ENCODE results near the gene IQGAP3. TPM values are rescaled to one million over a fixed set of nuclear protein-coding genes. Genes with fewer than 3 reads are reported as not detected.
A peak's percentile ranks its signal among the peaks of the same experiment; 100 is the strongest.

IQGAP3 gene
- polyA plus RNA-seq, 2 of the 4 experiments (the other 2 are of a cell fraction): 15.6 to 17.0 TPM

DNA sequence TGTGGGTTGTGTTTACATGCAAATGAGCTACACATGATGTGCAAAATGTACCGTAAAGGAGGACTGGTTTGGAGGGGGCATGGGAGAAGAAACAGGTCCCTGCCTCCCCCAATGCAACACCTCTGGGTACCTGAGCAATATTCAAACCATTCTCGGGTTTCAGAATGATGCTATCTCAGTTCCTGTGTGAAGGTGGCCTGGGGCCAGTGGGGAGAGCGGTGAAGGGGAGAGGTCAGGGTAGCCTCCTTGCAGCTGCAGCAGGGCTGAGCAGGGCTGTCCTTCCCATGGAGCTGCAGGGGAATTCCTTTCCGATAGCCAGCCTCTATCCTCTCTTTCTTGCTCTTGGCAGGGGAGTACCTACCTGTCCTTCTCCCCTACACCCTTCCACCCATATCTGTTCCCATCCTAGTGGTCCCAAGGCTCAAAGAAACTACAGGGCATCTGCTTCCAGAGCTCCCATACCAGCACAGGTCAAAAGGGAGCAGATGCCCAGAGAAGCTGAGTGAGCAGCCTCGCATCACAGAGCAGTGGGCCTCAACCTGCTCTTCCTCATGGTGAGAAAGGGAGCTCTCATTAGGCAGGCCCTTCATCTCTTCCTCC is 83.7 kb downstream of the IQGAP3 start (continued):
- TF ChIP-seq MAFK (IDR thresholded peaks at IDR 0.05; ENCODE audit: partially characterized antibody) (no peak), RFX5 (IDR thresholded peaks at IDR 0.05) (no peak), HOXB13 (CRISPR knock-in tag; IDR thresholded peaks at IDR 0.05; ENCODE audit: low read depth) (no peak)
- TF ChIP-seq, protein P1, sequence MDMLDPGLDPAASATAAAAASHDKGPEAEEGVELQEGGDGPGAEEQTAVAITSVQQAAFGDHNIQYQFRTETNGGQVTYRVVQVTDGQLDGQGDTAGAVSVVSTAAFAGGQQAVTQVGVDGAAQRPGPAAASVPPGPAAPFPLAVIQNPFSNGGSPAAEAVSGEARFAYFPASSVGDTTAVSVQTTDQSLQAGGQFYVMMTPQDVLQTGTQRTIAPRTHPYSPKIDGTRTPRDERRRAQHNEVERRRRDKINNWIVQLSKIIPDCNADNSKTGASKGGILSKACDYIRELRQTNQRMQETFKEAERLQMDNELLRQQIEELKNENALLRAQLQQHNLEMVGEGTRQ (IDR thresholded peaks at IDR 0.05): no peak

DNA sequence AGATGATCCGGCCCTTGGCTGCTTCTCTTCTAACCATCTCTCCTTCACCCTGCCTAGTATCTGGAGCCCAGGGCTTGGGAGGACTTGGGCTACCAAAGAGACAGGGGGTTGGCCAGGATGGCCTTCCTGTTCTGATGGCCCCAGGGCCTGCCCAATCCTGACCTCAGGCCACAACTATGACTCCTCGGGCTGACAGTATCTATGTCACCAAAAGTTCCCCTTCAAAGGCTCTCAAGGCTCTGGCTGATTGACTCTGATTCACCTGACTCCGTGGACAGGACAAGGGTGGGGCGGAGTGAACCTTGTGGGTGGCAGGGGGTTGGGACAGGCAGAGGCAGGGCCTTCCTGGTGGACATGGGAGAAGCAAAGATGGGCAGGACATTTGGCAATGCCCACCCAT is 84.5 kb downstream of the IQGAP3 start:
- 72% methylated on average over 4 of the region's 4 CpGs for WGBS (ENCODE audit: missing lambda C conversion rate)
- Histone ChIP-seq H3K9me3 (no peaks in the 10 kb centered on the region), H3K4me1 (peaks cover 53% of the 10 kb centered on the region), H3K4me2 (no peak overlapping the region), H3K27ac (no peak overlapping the region), H3K4me3 (no peak overlapping the region)
- TF ChIP-seq HOXB5 (CRISPR knock-in tag; IDR thresholded peaks at IDR 0.05) (no peak), KDM1A (IDR thresholded peaks at IDR 0.05; ENCODE audit: low read depth) (no peak), CBX2 (IDR thresholded peaks at IDR 0.05; ENCODE audit: borderline replicate concordance, low read depth) (no peak), GATA3 (IDR thresholded peaks at IDR 0.05; ENCODE audit: borderline replicate concordance) (no peak), NFE2L2 (conservative IDR thresholded peaks at IDR 0.05; ENCODE audit: low read length) (no peak)
- no peak for ATAC-seq
- DNase-seq (ENCODE audit: low read depth in 1 of 2, low spot score in 1 of 2): no peak
- POLR2A ChIA-PET: no interaction called here
- CTCF ChIA-PET: interaction anchor here (0.7 to 31.7 kb wide), 4 partner anchors 7 to 120 kb away, joined by 3 to 474 read pairs (median 240); partner anchors contain the start of gene MEF2D
- no peak for FAIRE-seq

DNA sequence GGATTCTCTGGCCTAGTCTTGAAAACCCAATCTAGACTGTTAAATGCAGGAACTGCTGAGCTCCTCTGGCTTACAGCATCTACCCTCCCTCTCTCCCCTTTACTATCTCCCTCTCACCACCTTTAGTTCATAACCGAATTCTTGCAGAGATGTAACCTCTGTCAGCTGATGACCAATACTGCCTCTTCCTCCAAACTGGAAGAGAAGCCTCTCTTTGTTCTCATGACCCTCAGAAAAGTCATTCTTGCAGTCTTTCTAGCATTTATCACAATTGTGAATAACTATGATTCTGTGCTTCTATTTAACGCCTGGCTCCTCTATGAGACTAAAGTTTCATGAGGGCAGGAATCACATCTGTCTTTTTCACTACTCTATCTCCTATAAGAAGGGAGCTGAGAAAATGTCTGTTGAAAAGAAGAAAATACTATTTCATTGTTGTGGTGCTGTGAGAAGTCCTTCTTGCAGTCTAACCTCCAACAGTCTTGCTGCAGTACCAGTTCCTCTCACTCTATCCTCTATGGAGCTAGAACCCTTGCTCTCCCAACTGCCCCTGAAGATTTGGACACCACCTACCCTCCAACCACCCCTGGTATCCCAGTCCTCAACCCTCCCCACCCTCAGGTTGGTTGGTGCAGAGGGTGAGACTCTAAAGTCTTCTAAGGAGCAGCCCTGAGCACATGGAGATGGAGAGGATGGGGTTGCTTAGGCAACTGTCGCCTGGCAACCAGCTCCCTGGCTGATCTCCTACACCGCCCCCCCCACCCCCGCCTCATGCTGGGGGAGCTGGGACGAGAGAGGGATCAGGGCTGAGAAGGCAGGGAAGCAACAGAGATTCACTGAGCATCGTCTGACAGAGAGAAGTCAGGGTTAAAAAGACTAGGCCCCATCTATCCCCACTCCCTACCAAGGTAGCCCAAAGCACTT is 85.7 kb downstream of the IQGAP3 start:
- no peak overlapping the region for H3K4me2 ChIP-seq
- ChIA-PET POLR2A (interaction anchor here (0.9 kb wide), 1 partner anchor 17 kb away, joined by 3 read pairs; no protein-coding TSS in a partner anchor), CTCF (interaction anchor here (0.5 to 31.7 kb wide), 9 partner anchors 8 to 1501 kb away, joined by 3 to 474 read pairs (median 3); partner anchors contain the start of gene MEF2D)
- peaks cover 41% of the 10 kb centered on the region for H3K4me1 ChIP-seq
- no peak overlapping the region for H3K4me3 ChIP-seq
- no peak for FAIRE-seq
- H3K9me3 ChIP-seq: no peaks in the 10 kb centered on the region
- 89% methylated on average over 7 of the region's 7 CpGs for WGBS (ENCODE audit: missing lambda C conversion rate)
- no peak for DNase-seq (ENCODE audit: low read depth in 1 of 2, low spot score in 1 of 2)
- no peak overlapping the region for H3K27ac ChIP-seq
- no peak for ATAC-seq
- TF ChIP-seq PHF8 (IDR thresholded peaks at IDR 0.05; ENCODE audit: borderline replicate concordance, low read depth): no peak
- peak; percentile 77; the same call in 1 of the 2 replicates for TF ChIP-seq KDM1A (IDR thresholded peaks at IDR 0.05; ENCODE audit: low read depth)
- no peak for TF ChIP-seq TP53 (CRISPR knock-in tag; IDR thresholded peaks at IDR 0.05)

DNA sequence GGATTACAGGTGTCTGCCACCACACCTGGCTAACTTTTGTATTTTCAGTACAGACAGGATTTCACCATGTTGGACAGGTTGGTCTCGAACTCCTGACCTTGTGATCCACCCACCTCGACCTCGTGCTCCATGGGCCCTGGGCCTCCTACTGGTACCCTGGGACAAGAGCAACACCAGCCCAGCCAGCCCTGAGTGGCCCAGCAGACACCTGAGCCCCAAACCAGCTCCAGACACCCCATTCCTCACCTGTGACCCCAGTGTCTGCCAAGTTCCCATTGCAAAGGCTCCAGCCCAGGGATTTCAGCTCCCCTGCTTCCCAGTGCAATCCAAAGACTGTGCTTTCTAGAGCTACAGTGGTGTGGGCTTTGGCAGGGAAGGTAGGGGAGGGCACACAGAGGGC is 86.4 kb downstream of the IQGAP3 start:
- no peak for DNase-seq (ENCODE audit: low read depth in 1 of 2, low spot score in 1 of 2)
- no peak for ATAC-seq
- ChIA-PET CTCF (interaction anchor here (1.0 to 31.7 kb wide), 8 partner anchors 9 to 118 kb away, joined by 3 to 474 read pairs (median 4); partner anchors contain the start of gene MEF2D), POLR2A (interaction anchor here (0.9 kb wide), 1 partner anchor 17 kb away, joined by 3 read pairs; no protein-coding TSS in a partner anchor)
- FAIRE-seq: no peak
- H3K27ac ChIP-seq: no peak overlapping the region
- H3K4me3 ChIP-seq: no peak overlapping the region
- no peak for TF ChIP-seq HOXA7 (CRISPR knock-in tag; IDR thresholded peaks at IDR 0.05)
- TF ChIP-seq FOSB (CRISPR knock-in tag; IDR thresholded peaks at IDR 0.05): no peak
- TF ChIP-seq GATA3 (IDR thresholded peaks at IDR 0.05; ENCODE audit: borderline replicate concordance): no peak
- TF ChIP-seq TP53 (CRISPR knock-in tag; IDR thresholded peaks at IDR 0.05): no peak
- TF ChIP-seq NPAS2 (CRISPR knock-in tag; IDR thresholded peaks at IDR 0.05; ENCODE audit: borderline replicate concordance): no peak
- TF ChIP-seq EHMT2 (IDR thresholded peaks at IDR 0.05; ENCODE audit: low read depth): no peak
- TF ChIP-seq FOXS1 (CRISPR knock-in tag; IDR thresholded peaks at IDR 0.05): no peak
- no peak for TF ChIP-seq PHF8 (IDR thresholded peaks at IDR 0.05; ENCODE audit: borderline replicate concordance, low read depth)
- TF ChIP-seq RNF2 (IDR thresholded peaks at IDR 0.05; ENCODE audit: borderline replicate concordance, low read depth): no peak
- TF ChIP-seq RARB (CRISPR knock-in tag; IDR thresholded peaks at IDR 0.05): no peak
- no peak for TF ChIP-seq KDM1A (IDR thresholded peaks at IDR 0.05; ENCODE audit: low read depth)
- TF ChIP-seq, protein P2, sequence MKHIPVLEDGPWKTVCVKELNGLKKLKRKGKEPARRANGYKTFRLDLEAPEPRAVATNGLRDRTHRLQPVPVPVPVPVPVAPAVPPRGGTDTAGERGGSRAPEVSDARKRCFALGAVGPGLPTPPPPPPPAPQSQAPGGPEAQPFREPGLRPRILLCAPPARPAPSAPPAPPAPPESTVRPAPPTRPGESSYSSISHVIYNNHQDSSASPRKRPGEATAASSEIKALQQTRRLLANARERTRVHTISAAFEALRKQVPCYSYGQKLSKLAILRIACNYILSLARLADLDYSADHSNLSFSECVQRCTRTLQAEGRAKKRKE (CRISPR knock-in tag; IDR thresholded peaks at IDR 0.05; ENCODE audit: low read depth): no peak
- TF ChIP-seq HOXB13 (CRISPR knock-in tag; IDR thresholded peaks at IDR 0.05; ENCODE audit: low read depth): no peak
- no peak for TF ChIP-seq CHD4 (IDR thresholded peaks at IDR 0.05; ENCODE audit: borderline replicate concordance)
- TF ChIP-seq ZNF302 (CRISPR knock-in tag; IDR thresholded peaks at IDR 0.05): no peak
- TF ChIP-seq EP300 (IDR thresholded peaks at IDR 0.05): no peak
- WGBS (ENCODE audit: missing lambda C conversion rate): 100% methylated on average over 3 of the region's 3 CpGs
- peaks cover 39% of the 10 kb centered on the region for H3K4me1 ChIP-seq
- H3K9me3 ChIP-seq: no peaks in the 10 kb centered on the region
- no peak overlapping the region for H3K4me2 ChIP-seq
